H9 (cell line): ENCODE results near the gene PLXNA2. TPM values are rescaled to one million over a fixed set of nuclear protein-coding genes. Genes with fewer than 3 reads are reported as not detected.

Experiments used
- DNase-seq: peaks from one replicate; pipeline ENCODE4 v3.0.0-alpha.2; 2017
- H2AFZ ChIP-seq: one replicate; pipeline ENCODE4 v1.6.1; 2013; ENCODE audit warnings: mild to moderate bottlenecking, low read length, control low read depth, moderate library complexity
- H2AK5ac ChIP-seq: 2 replicates; pipeline ENCODE4 v1.6.1; 2013; ENCODE audit warnings: low read length, control low read depth, mixed read lengths; ENCODE audit not compliant: insufficient read length
- H2BK120ac ChIP-seq: one replicate; pipeline ENCODE4 v1.6.1; 2013; ENCODE audit warnings: low read depth, mild to moderate bottlenecking, low read length, control low read depth, inconsistent platforms; ENCODE audit not compliant: poor library complexity, severe bottlenecking
- H2BK12ac ChIP-seq: 2 replicates; pipeline ENCODE4 v1.6.1; 2013; ENCODE audit warnings: low read length, control low read depth, mixed read lengths, low read depth; ENCODE audit not compliant: insufficient read length
- H2BK15ac ChIP-seq: 2 replicates; pipeline ENCODE4 v1.6.1; 2013; ENCODE audit warnings: low read depth, low read length, control low read depth
- H2BK20ac ChIP-seq: one replicate; pipeline ENCODE4 v1.6.1; 2013; ENCODE audit warnings: low read depth, mild to moderate bottlenecking, low read length, control low read depth, inconsistent platforms; ENCODE audit not compliant: poor library complexity, severe bottlenecking
- H2BK5ac ChIP-seq: 2 replicates; pipeline ENCODE4 v1.6.1; 2013; ENCODE audit warnings: low read length, control low read depth, mixed read lengths; ENCODE audit not compliant: insufficient read length
- H3K14ac ChIP-seq: 2 replicates; pipeline ENCODE4 v1.6.1; 2013; ENCODE audit warnings: low read length, control low read depth; ENCODE audit not compliant: insufficient read depth
- H3K18ac ChIP-seq: 2 replicates; pipeline ENCODE4 v1.6.1; 2013; ENCODE audit warnings: low read depth, mild to moderate bottlenecking, mixed read lengths, low read length, control low read depth; ENCODE audit not compliant: insufficient read length
- H3K23ac ChIP-seq: 2 replicates; pipeline ENCODE4 v1.6.1; 2013; ENCODE audit warnings: low read length, control low read depth, mixed read lengths, low read depth; ENCODE audit not compliant: insufficient read length
- H3K23me2 ChIP-seq: 2 replicates; pipeline ENCODE4 v1.6.1; 2013; ENCODE audit warnings: low read depth, mild to moderate bottlenecking, mixed read lengths, low read length, control low read depth; ENCODE audit not compliant: insufficient read length, poor library complexity, severe bottlenecking
- H3K27ac ChIP-seq: 2 replicates; pipeline ENCODE4 v1.5.1; 2013; ENCODE audit warnings: low read length, control low read depth, mixed read lengths, low read depth; ENCODE audit not compliant: insufficient read length
- H3K27me3 ChIP-seq: 2 replicates; pipeline ENCODE4 v1.6.1; 2013; ENCODE audit warnings: low read length, control low read depth, inconsistent platforms; ENCODE audit not compliant: insufficient read depth
- H3K4ac ChIP-seq: 2 replicates; pipeline ENCODE4 v1.6.1; 2013; ENCODE audit warnings: low read depth, mild to moderate bottlenecking, control low read depth, inconsistent platforms, low read length, moderate library complexity
- H3K4me1 ChIP-seq: 2 replicates; pipeline ENCODE4 v1.6.1; 2013; ENCODE audit warnings: low read length, control low read depth, inconsistent platforms; ENCODE audit not compliant: insufficient read depth
- H3K4me2 ChIP-seq: 2 replicates; pipeline ENCODE4 v1.6.1; 2013; ENCODE audit warnings: low read length, control low read depth, mixed read lengths; ENCODE audit not compliant: insufficient read length, insufficient read depth
- H3K56ac ChIP-seq: 2 replicates; pipeline ENCODE4 v1.6.1; 2013; ENCODE audit warnings: low read depth, mild to moderate bottlenecking, mixed read lengths, low read length, control low read depth; ENCODE audit not compliant: insufficient read length
- H3K79me1 ChIP-seq: 2 replicates; pipeline ENCODE4 v1.6.1; 2013; ENCODE audit warnings: low read depth, mild to moderate bottlenecking, moderate library complexity, low read length, control low read depth, inconsistent platforms; ENCODE audit not compliant: insufficient read depth, poor library complexity, severe bottlenecking
- H3K79me2 ChIP-seq: 2 replicates; pipeline ENCODE4 v1.6.1; 2013; ENCODE audit warnings: low read length, control low read depth, inconsistent platforms; ENCODE audit not compliant: insufficient read depth
- H3K9ac ChIP-seq: 2 replicates; pipeline ENCODE4 v1.6.1; 2013; ENCODE audit warnings: low read length, control low read depth, mixed read lengths; ENCODE audit not compliant: insufficient read length; ENCODE audit errors: extremely low read depth
- H3K9me3 ChIP-seq: one replicate; pipeline ENCODE4 v1.6.1; 2013; ENCODE audit warnings: low read depth, low read length, inconsistent platforms; ENCODE audit not compliant: control insufficient read depth
- H3T11ph ChIP-seq: one replicate; pipeline ENCODE4 v1.6.1; 2013; ENCODE audit warnings: mild to moderate bottlenecking, low read length, control low read depth, inconsistent platforms
- H4K20me1 ChIP-seq: one replicate; pipeline ENCODE4 v1.6.1; 2013; ENCODE audit not compliant: control insufficient read depth, insufficient read length, insufficient read depth
- H4K5ac ChIP-seq: 2 replicates; pipeline ENCODE4 v1.6.1; 2013; ENCODE audit warnings: low read depth, mild to moderate bottlenecking, mixed read lengths, low read length, control low read depth; ENCODE audit not compliant: insufficient read length
- H4K8ac ChIP-seq: replicated peaks from 2 replicates; pipeline ENCODE4 v1.6.1; 2013; ENCODE audit warnings: low read length, control low read depth, mixed read lengths, low read depth; ENCODE audit not compliant: insufficient read length
- H4K91ac ChIP-seq: 2 replicates; pipeline ENCODE4 v1.6.1; 2013; ENCODE audit warnings: low read depth, mild to moderate bottlenecking, moderate library complexity, mixed read lengths, low read length, control low read depth; ENCODE audit not compliant: insufficient read length
- H3K27ac Mint-ChIP-seq, 3 experiments: 2 replicates in 2 of 3; 3 replicates in 1 of 3; pipeline ENCODE4 v1.8.0; 2020 to 2021; ENCODE audit warnings: mixed read lengths in 3 of 3, mild to moderate bottlenecking in 1 of 3, moderate library complexity in 1 of 3
- H3K27me3 Mint-ChIP-seq: 2 replicates; pipeline ENCODE4 v1.8.0; 2021; ENCODE audit warnings: low read depth, mild to moderate bottlenecking, moderate library complexity, mixed read lengths
- H3K36me3 Mint-ChIP-seq, 3 experiments: 2 replicates in 2 of 3; 3 replicates in 1 of 3; pipeline ENCODE4 v1.8.0; 2020 to 2021; ENCODE audit warnings: low read depth in 3 of 3, mixed read lengths in 3 of 3; ENCODE audit not compliant: insufficient read depth in 1 of 3
- H3K4me1 Mint-ChIP-seq, 2 experiments: 2 replicates each; pipeline ENCODE4 v1.8.0; 2020; ENCODE audit warnings: mixed read lengths in 2 of 2
- H3K4me3 Mint-ChIP-seq, 2 experiments: 2 replicates in 1 of 2; 3 replicates in 1 of 2; pipeline ENCODE4 v1.8.0; 2020 to 2021; ENCODE audit warnings: mild to moderate bottlenecking in 2 of 2, mixed read lengths in 2 of 2, moderate library complexity in 1 of 2
- H3K9me3 Mint-ChIP-seq, 2 experiments: 2 replicates in 1 of 2; 3 replicates in 1 of 2; pipeline ENCODE4 v1.8.0; 2020; ENCODE audit warnings: mild to moderate bottlenecking in 2 of 2, mixed read lengths in 2 of 2, moderate library complexity in 1 of 2
- WGBS: extraction: QIAGEN DNeasy Blood & Tissue Kit; methylation state at CpG from one replicate; pipeline ENCODE4 v1.1.7; 2013; ENCODE audit warnings: missing lambda C conversion rate, low lambda C conversion rate, mixed read lengths; ENCODE audit not compliant: insufficient read length; ENCODE audit errors: extremely low coverage; 5-methylcytosine and 5-hydroxymethylcytosine counted together
- total RNA-seq: library from RNA; stranded (reverse); gene quantifications from 2 replicates; pipeline ENCODE4 v1.2.1, GENCODE V29; 2021
- TF ChIP-seq, protein P1 (sequence below): fragments of 200-600 bp; sonication (generic); conservative IDR thresholded peaks from 3 replicates; pipeline ENCODE4 v1.8.0; 2021; ENCODE audit warnings: antibody characterized with exemption, mild to moderate bottlenecking

PLXNA2 gene
- total RNA-seq, 1 experiment from 2014 or later, result 0.57 TPM

- no peak overlapping the region for H2BK20ac ChIP-seq
- no peak overlapping the region for H4K91ac ChIP-seq
- no peaks in the 10 kb centered on the region for H3K23me2 ChIP-seq
- no peak overlapping the region for H3K27ac Mint-ChIP-seq
- H3K4me2 ChIP-seq, result no peak overlapping the region
- H3K27me3 Mint-ChIP-seq, result peaks cover 4% of the 10 kb centered on the region
- H3K18ac ChIP-seq, result no peak overlapping the region
- no peak overlapping the region for H3K27ac ChIP-seq
- H3K27me3 ChIP-seq, result no peaks in the 10 kb centered on the region
- H3K4me1 Mint-ChIP-seq, result no peaks in the 10 kb centered on the region
- no peak overlapping the region for H3K4ac ChIP-seq
- no peak overlapping the region for H3K4me3 Mint-ChIP-seq
- no peak overlapping the region for H3K9ac ChIP-seq
- no peaks in the 10 kb centered on the region for H4K20me1 ChIP-seq
- TF ChIP-seq, protein P1, sequence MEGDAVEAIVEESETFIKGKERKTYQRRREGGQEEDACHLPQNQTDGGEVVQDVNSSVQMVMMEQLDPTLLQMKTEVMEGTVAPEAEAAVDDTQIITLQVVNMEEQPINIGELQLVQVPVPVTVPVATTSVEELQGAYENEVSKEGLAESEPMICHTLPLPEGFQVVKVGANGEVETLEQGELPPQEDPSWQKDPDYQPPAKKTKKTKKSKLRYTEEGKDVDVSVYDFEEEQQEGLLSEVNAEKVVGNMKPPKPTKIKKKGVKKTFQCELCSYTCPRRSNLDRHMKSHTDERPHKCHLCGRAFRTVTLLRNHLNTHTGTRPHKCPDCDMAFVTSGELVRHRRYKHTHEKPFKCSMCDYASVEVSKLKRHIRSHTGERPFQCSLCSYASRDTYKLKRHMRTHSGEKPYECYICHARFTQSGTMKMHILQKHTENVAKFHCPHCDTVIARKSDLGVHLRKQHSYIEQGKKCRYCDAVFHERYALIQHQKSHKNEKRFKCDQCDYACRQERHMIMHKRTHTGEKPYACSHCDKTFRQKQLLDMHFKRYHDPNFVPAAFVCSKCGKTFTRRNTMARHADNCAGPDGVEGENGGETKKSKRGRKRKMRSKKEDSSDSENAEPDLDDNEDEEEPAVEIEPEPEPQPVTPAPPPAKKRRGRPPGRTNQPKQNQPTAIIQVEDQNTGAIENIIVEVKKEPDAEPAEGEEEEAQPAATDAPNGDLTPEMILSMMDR, result no peak
- H2BK12ac ChIP-seq, result no peak overlapping the region
- no peak overlapping the region for H2BK120ac ChIP-seq
- no peaks in the 10 kb centered on the region for H3K36me3 Mint-ChIP-seq
- H3K23ac ChIP-seq, result no peak overlapping the region
- H4K8ac ChIP-seq, result no peak overlapping the region
- no peak overlapping the region for H2AFZ ChIP-seq
- H3T11ph ChIP-seq, result no peak overlapping the region
- no peak overlapping the region for H3K56ac ChIP-seq
- H3K79me2 ChIP-seq, result no peaks in the 10 kb centered on the region
- no peaks in the 10 kb centered on the region for H3K9me3 ChIP-seq
- no CpG with 5 or more reads among the region's 5 CpGs for WGBS
- no peaks in the 10 kb centered on the region for H3K4me1 ChIP-seq
- H2BK15ac ChIP-seq, result no peak overlapping the region
- no peak overlapping the region for H4K5ac ChIP-seq
- no peak overlapping the region for H3K14ac ChIP-seq
- H3K9me3 Mint-ChIP-seq, result no peaks in the 10 kb centered on the region; a peak in 1 of 5 replicates
- no peak overlapping the region for H2AK5ac ChIP-seq
- no peak overlapping the region for H2BK5ac ChIP-seq
- DNase-seq, result no peak
- H3K79me1 ChIP-seq, result no peaks in the 10 kb centered on the region
Observed at GRCh38 chr1:208007938-208008342, 236.2 kb downstream of the PLXNA2 start.
